GM23338 (cell line): ENCODE measurements around the gene MECP2. TPM values are rescaled to one million over a fixed set of nuclear protein-coding genes. Genes with fewer than 3 reads are reported as not detected.

Source experiments
- ATAC-seq: fragments of 200-7000 bp; cut with Tn5 transposase; 3 replicates; pipeline ENCODE4 v1.9.1; 2020
- DNase-seq: peaks from one replicate; pipeline ENCODE4 v3.0.0-alpha.2; 2015; ENCODE audit warnings: low spot score
- H2AFZ ChIP-seq: fragments of 200-600 bp; sonication (generic); 2 replicates; pipeline ENCODE4 v1.8.0; 2016; ENCODE audit warnings: antibody characterized with exemption, mild to moderate bottlenecking, moderate library complexity
- H3F3A ChIP-seq: fragments of 200-600 bp; sonication (generic); replicated peaks from 2 replicates; pipeline ENCODE4 v1.8.0; 2017; ENCODE audit warnings: antibody characterized with exemption, mixed run types, low read depth
- H3K27ac ChIP-seq: fragments of 200-600 bp; sonication (generic); 2 replicates; pipeline ENCODE4 v1.6.1; 2016; ENCODE audit warnings: low read depth
- H3K27me3 ChIP-seq: fragments of 200-600 bp; sonication (generic); 2 replicates; pipeline ENCODE4 v1.8.0; 2016; ENCODE audit warnings: mild to moderate bottlenecking, mixed run types, moderate library complexity; ENCODE audit not compliant: insufficient read depth
- H3K36me3 ChIP-seq: fragments of 200-600 bp; sonication (generic); 2 replicates; pipeline ENCODE4 v1.8.0; 2016; ENCODE audit warnings: mild to moderate bottlenecking; ENCODE audit not compliant: insufficient read depth
- H3K4me1 ChIP-seq: fragments of 200-600 bp; sonication (generic); 2 replicates; pipeline ENCODE4 v1.8.0; 2016; ENCODE audit warnings: mild to moderate bottlenecking, moderate library complexity; ENCODE audit not compliant: insufficient read depth
- H3K4me2 ChIP-seq: fragments of 200-600 bp; sonication (generic); 2 replicates; pipeline ENCODE4 v1.7.1; 2017; ENCODE audit warnings: mixed run types
- H3K4me3 ChIP-seq: fragments of 200-600 bp; sonication (generic); 2 replicates; pipeline ENCODE4 v1.6.1; 2016; ENCODE audit warnings: mixed run types
- H3K79me2 ChIP-seq: fragments of 200-600 bp; sonication (generic); replicated peaks from 2 replicates; pipeline ENCODE4 v1.8.0; 2017; ENCODE audit warnings: mild to moderate bottlenecking; ENCODE audit not compliant: insufficient read depth
- H3K9me2 ChIP-seq: fragments of 200-600 bp; sonication (generic); 2 replicates; pipeline ENCODE4 v1.8.0; 2017; ENCODE audit not compliant: insufficient read depth
- H4K20me1 ChIP-seq: fragments of 200-600 bp; sonication (generic); replicated peaks from 2 replicates; pipeline ENCODE4 v1.8.0; 2017; ENCODE audit warnings: mild to moderate bottlenecking; ENCODE audit not compliant: insufficient read depth
- H3K27ac Mint-ChIP-seq: 2 replicates; pipeline ENCODE4 v1.8.0; 2020; ENCODE audit warnings: inconsistent platforms, mild to moderate bottlenecking, moderate library complexity, mixed read lengths
- H3K27me3 Mint-ChIP-seq: 3 replicates; pipeline ENCODE4 v1.8.0; 2022; ENCODE audit warnings: low read depth, mild to moderate bottlenecking, moderate library complexity, mixed read lengths, inconsistent platforms; ENCODE audit not compliant: insufficient read depth, poor library complexity
- H3K36me3 Mint-ChIP-seq: 3 replicates; pipeline ENCODE4 v1.8.0; 2021; ENCODE audit warnings: low read depth, mild to moderate bottlenecking, inconsistent platforms, moderate library complexity, mixed read lengths
- H3K4me1 Mint-ChIP-seq: 3 replicates; pipeline ENCODE4 v1.8.0; 2020; ENCODE audit warnings: mild to moderate bottlenecking, inconsistent platforms, mixed read lengths
- H3K4me3 Mint-ChIP-seq: 3 replicates; pipeline ENCODE4 v1.8.0; 2021; ENCODE audit warnings: moderate library complexity, mild to moderate bottlenecking, inconsistent platforms, mixed read lengths
- H3K9me3 Mint-ChIP-seq: 3 replicates; pipeline ENCODE4 v1.8.0; 2020; ENCODE audit warnings: moderate library complexity, mild to moderate bottlenecking, inconsistent platforms, mixed read lengths
- EZH2 ChIP-seq: fragments of 200-600 bp; sonication (generic); IDR thresholded peaks from one replicate; pipeline ENCODE4 v1.8.0; 2017; ENCODE audit warnings: antibody characterized with exemption, mild to moderate bottlenecking, low read depth; ENCODE audit not compliant: unreplicated experiment
- JUNB ChIP-seq: IDR thresholded peaks from one replicate; pipeline ENCODE4 v1.6.1; 2016; ENCODE audit warnings: antibody characterized with exemption; ENCODE audit not compliant: unreplicated experiment
- POLR2AphosphoS5 ChIP-seq: IDR thresholded peaks from 2 replicates; pipeline ENCODE4 v1.6.1; 2016; ENCODE audit warnings: antibody characterized with exemption, low read depth
- ZNF114 ChIP-seq: fragments of 250-450 bp; sonication (Bioruptor Pico); IDR thresholded peaks from 2 replicates; pipeline ENCODE4 v1.5.0; 2020; ENCODE audit warnings: mild to moderate bottlenecking, moderate library complexity
- ZNF331 ChIP-seq: fragments of 250-450 bp; sonication (Bioruptor Pico); IDR thresholded peaks from 2 replicates; pipeline ENCODE4 v1.5.0; 2020; ENCODE audit warnings: low read depth, mild to moderate bottlenecking, moderate library complexity
- polyA plus RNA-seq: library from polyadenylated mRNA; unstranded; fragments of >200 nt; fragmentation: Nextera tagmentation; extraction: Ambion mirVana; gene quantifications from 2 replicates; pipeline ENCODE4 v1.2.1, GENCODE V29; 2016
- total RNA-seq: library from RNA; depleted of rRNA; stranded (reverse); fragments of >200 nt; shearing (Covaris generic); gene quantifications from 2 replicates; pipeline ENCODE4 v1.2.3, GENCODE V29; 2014
- TF ChIP-seq, protein P1 (sequence below): IDR thresholded peaks from one replicate; pipeline ENCODE4 v1.6.1; 2018; ENCODE audit warnings: antibody characterized with exemption; ENCODE audit not compliant: unreplicated experiment
- TF ChIP-seq, protein P2 (sequence below): IDR thresholded peaks from 2 replicates; pipeline ENCODE4 v1.6.1; 2016; ENCODE audit warnings: antibody characterized with exemption
- TF ChIP-seq, protein P3 (sequence below): fragments of 250-450 bp; sonication (Bioruptor Pico); IDR thresholded peaks from 2 replicates; pipeline ENCODE4 v1.5.0; 2020; ENCODE audit warnings: mild to moderate bottlenecking, moderate library complexity

MECP2 gene
- total and polyA plus RNA-seq, 2 experiments from 2014 or later: 27.7 to 32.7 TPM

DNA sequence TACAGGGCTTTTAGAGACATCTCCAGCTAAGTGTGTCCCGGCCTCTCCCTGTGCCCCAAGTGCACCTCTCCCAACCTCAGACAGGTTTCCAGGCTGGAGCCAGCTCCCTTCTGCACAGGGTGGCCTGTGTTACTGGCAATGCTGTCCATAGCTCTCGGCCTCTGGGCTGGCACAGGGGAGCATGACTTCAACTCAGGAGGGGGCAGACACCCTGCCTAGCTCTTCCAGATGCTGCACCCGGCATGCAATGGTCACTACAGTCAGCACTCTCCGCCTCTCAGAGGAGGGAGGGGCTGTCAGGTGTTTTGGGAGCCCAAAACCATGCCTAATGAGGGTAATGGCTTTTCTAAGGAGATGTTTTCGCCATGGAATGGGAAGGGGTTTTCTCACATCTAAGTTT lies 75.4 kb downstream of the MECP2 start (continued):
- TF ChIP-seq, protein P1, sequence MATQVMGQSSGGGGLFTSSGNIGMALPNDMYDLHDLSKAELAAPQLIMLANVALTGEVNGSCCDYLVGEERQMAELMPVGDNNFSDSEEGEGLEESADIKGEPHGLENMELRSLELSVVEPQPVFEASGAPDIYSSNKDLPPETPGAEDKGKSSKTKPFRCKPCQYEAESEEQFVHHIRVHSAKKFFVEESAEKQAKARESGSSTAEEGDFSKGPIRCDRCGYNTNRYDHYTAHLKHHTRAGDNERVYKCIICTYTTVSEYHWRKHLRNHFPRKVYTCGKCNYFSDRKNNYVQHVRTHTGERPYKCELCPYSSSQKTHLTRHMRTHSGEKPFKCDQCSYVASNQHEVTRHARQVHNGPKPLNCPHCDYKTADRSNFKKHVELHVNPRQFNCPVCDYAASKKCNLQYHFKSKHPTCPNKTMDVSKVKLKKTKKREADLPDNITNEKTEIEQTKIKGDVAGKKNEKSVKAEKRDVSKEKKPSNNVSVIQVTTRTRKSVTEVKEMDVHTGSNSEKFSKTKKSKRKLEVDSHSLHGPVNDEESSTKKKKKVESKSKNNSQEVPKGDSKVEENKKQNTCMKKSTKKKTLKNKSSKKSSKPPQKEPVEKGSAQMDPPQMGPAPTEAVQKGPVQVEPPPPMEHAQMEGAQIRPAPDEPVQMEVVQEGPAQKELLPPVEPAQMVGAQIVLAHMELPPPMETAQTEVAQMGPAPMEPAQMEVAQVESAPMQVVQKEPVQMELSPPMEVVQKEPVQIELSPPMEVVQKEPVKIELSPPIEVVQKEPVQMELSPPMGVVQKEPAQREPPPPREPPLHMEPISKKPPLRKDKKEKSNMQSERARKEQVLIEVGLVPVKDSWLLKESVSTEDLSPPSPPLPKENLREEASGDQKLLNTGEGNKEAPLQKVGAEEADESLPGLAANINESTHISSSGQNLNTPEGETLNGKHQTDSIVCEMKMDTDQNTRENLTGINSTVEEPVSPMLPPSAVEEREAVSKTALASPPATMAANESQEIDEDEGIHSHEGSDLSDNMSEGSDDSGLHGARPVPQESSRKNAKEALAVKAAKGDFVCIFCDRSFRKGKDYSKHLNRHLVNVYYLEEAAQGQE: no peak
- TF ChIP-seq POLR2AphosphoS5 (no peak), JUNB (no peak), ZNF114 (CRISPR knock-in tag) (no peak), EZH2 (no peak)
- TF ChIP-seq, protein P2, sequence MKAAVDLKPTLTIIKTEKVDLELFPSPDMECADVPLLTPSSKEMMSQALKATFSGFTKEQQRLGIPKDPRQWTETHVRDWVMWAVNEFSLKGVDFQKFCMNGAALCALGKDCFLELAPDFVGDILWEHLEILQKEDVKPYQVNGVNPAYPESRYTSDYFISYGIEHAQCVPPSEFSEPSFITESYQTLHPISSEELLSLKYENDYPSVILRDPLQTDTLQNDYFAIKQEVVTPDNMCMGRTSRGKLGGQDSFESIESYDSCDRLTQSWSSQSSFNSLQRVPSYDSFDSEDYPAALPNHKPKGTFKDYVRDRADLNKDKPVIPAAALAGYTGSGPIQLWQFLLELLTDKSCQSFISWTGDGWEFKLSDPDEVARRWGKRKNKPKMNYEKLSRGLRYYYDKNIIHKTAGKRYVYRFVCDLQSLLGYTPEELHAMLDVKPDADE: no peak

DNA sequence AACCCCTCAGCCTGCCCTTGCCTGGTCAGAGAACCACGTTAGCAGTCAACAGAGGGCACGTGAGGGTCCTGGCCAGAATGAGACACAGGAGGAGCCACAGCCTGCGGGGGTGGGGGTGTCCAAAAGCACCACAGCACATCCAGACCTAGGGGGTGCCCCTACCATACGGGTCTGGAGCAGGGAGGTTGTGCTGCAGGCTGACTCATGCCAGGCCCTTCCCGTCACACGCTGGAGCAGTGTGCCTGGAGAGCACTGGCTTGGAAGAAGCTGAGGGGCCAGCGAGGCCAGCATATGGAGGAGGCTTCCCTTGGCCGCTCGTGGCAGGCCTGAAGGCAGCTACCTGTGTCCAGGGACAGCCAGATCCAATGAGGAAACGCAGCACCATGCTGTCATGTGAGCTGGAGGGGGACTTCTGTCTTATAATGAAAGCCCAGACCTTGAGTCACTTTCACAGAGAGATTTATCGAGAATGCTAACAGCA lies 76.3 kb downstream of the MECP2 start:
- Histone ChIP-seq H3F3A (no peaks in the 10 kb centered on the region), H3K4me2 (0 out of 2 replicates have a peak overlapping the region, but pooled peaks have one; percentile 26), H2AFZ (no peak overlapping the region), H3K4me3 (no peak overlapping the region), H3K27me3 (no peaks in the 10 kb centered on the region), H3K9me2 (no peaks in the 10 kb centered on the region), H3K4me1 (peaks cover 6% of the 10 kb centered on the region; the same call in 1 of the 2 replicates), H4K20me1 (no peaks in the 10 kb centered on the region), H3K27ac (no peak overlapping the region), H3K36me3 (no peaks in the 10 kb centered on the region), H3K79me2 (no peaks in the 10 kb centered on the region)
- H3K9me3 Mint-ChIP-seq: no peaks in the 10 kb centered on the region
- peaks cover 5% of the 10 kb centered on the region; the same call in 2 of the 3 replicates for H3K36me3 Mint-ChIP-seq
- H3K27me3 Mint-ChIP-seq: peaks cover 6% of the 10 kb centered on the region
- DNase-seq (no peak), ATAC-seq (no peak)
- H3K4me1 Mint-ChIP-seq: peaks cover 30% of the 10 kb centered on the region
- H3K27ac Mint-ChIP-seq: no peak overlapping the region; the same call in 1 of the 2 replicates
- no peak overlapping the region for H3K4me3 Mint-ChIP-seq
- TF ChIP-seq, protein P2: no peak
- TF ChIP-seq EZH2 (no peak), ZNF331 (CRISPR knock-in tag) (no peak)
- TF ChIP-seq, protein P1: no peak
- TF ChIP-seq, protein P3, sequence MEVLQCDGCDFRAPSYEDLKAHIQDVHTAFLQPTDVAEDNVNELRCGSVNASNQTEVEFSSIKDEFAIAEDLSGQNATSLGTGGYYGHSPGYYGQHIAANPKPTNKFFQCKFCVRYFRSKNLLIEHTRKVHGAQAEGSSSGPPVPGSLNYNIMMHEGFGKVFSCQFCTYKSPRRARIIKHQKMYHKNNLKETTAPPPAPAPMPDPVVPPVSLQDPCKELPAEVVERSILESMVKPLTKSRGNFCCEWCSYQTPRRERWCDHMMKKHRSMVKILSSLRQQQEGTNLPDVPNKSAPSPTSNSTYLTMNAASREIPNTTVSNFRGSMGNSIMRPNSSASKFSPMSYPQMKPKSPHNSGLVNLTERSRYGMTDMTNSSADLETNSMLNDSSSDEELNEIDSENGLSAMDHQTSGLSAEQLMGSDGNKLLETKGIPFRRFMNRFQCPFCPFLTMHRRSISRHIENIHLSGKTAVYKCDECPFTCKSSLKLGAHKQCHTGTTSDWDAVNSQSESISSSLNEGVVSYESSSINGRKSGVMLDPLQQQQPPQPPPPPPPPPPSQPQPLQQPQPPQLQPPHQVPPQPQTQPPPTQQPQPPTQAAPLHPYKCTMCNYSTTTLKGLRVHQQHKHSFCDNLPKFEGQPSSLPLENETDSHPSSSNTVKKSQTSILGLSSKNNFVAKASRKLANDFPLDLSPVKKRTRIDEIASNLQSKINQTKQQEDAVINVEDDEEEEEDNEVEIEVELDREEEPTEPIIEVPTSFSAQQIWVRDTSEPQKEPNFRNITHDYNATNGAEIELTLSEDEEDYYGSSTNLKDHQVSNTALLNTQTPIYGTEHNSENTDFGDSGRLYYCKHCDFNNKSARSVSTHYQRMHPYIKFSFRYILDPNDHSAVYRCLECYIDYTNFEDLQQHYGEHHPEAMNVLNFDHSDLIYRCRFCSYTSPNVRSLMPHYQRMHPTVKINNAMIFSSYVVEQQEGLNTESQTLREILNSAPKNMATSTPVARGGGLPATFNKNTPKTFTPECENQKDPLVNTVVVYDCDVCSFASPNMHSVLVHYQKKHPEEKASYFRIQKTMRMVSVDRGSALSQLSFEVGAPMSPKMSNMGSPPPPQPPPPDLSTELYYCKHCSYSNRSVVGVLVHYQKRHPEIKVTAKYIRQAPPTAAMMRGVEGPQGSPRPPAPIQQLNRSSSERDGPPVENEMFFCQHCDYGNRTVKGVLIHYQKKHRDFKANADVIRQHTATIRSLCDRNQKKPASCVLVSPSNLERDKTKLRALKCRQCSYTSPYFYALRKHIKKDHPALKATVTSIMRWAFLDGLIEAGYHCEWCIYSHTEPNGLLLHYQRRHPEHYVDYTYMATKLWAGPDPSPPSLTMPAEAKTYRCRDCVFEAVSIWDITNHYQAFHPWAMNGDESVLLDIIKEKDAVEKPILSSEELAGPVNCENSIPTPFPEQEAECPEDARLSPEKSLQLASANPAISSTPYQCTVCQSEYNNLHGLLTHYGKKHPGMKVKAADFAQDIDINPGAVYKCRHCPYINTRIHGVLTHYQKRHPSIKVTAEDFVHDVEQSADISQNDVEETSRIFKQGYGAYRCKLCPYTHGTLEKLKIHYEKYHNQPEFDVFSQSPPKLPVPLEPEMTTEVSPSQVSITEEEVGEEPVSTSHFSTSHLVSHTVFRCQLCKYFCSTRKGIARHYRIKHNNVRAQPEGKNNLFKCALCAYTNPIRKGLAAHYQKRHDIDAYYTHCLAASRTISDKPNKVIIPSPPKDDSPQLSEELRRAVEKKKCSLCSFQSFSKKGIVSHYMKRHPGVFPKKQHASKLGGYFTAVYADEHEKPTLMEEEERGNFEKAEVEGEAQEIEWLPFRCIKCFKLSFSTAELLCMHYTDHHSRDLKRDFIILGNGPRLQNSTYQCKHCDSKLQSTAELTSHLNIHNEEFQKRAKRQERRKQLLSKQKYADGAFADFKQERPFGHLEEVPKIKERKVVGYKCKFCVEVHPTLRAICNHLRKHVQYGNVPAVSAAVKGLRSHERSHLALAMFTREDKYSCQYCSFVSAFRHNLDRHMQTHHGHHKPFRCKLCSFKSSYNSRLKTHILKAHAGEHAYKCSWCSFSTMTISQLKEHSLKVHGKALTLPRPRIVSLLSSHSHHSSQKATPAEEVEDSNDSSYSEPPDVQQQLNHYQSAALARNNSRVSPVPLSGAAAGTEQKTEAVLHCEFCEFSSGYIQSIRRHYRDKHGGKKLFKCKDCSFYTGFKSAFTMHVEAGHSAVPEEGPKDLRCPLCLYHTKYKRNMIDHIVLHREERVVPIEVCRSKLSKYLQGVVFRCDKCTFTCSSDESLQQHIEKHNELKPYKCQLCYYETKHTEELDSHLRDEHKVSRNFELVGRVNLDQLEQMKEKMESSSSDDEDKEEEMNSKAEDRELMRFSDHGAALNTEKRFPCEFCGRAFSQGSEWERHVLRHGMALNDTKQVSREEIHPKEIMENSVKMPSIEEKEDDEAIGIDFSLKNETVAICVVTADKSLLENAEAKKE (CRISPR knock-in tag): no peak
